GM19463 (cell line): ENCODE results near the gene SMAD3.

Source experiments
- ATAC-seq: cut with Tn5 transposase; IDR thresholded peaks from one replicate; pipeline ENCODE4 v1.9.1; 2021; ENCODE audit warnings: mild to moderate bottlenecking, moderate library complexity; ENCODE audit not compliant: unreplicated experiment

Gene SMAD3

DNA sequence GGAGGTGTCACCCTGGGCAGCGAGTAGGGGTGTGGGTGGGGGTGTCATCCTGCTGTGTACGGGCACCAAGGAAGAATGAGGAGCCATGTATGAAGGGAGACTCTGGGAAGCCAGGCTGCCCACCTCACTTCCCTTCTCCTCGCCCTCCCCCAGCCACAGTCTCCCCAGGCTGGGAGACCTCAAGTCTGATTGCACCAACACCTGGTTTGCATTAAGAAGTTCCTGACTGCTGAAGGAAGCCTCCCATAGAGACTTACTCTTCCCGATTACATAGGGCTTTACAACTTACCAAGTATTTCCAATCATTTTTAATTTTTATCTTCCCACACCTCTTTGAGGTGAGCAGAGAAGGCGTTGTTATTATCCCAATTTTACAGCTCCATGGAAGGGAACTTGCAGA is 29.5 kb upstream of the SMAD3 start:
- ATAC-seq, result no peak

DNA sequence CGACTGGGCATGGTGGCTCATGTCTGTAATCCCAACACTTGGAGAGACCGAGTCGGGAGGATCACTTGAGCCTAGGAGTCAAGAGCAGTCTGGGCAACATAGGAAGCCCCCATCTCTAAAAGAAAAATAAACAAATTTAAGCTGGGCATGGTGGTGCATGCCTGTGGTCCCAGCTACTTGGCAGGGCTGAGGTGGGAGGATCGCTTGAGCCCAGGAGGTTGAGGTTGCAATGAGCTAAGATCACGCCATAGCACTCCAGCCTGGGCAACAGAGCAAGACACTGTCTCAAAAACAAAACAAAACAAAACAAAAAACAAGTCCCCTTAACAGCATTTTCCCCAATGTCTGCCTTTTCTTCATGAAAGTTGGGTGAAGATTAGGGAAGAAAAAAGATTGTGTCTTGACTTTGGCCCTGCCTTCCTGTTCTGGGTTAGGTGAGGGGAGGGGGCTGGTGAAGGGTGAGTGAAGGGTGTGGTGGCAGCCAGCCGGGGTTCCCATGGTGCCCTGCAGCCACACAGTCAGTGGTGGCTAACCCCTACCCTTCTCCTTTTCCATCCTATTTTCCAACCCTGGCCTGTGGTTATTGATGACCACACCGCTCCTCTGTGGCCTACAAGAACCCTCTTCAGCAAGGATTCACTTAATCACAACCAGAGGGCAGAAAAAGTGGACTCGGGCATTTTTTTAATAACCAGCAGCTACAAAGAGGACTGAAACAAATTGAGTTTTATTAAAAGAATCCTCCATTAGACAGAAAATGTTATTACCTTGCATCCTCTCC is 28.4 kb upstream of the SMAD3 start:
- no peak for ATAC-seq

DNA sequence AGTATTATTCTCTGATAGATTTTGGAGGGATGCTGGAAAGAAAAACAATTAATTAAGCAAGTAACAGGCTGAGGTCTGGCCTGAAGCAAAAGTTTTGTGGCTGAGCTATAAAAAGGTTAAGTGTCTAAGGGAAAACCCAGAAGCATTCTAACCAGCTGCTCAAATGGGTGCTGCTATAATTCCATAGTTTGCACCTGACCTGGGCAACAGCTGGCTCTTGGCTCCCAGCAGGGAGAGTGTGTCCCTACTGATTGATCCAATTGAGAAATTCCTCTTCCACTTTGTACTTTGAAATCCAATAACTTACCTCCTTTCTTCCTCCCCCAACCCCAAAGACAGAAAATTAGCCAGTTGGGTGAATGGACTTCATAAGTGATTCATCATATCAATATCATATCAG is 27.7 kb upstream of the SMAD3 start:
- ATAC-seq, result no peak

DNA sequence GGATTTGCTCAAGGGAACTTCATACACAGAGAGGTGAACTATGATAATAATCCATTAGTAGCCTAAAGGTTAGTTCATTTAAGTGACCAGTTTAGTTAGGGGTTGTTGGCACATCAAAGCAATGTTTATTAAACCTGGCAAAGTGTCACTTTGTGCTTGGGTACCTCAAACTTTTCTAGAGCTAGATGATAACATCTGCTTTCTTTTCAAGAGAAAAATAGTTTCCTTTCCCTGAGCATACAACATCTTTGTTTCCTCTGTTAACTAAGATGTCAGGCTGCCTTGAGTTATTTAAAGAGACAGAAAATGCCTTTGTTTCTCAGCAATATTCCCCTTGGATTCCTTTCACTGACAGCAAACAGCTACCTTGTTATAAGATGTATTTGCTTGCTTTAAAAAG is 26.7 kb upstream of the SMAD3 start:
- no peak for ATAC-seq

DNA sequence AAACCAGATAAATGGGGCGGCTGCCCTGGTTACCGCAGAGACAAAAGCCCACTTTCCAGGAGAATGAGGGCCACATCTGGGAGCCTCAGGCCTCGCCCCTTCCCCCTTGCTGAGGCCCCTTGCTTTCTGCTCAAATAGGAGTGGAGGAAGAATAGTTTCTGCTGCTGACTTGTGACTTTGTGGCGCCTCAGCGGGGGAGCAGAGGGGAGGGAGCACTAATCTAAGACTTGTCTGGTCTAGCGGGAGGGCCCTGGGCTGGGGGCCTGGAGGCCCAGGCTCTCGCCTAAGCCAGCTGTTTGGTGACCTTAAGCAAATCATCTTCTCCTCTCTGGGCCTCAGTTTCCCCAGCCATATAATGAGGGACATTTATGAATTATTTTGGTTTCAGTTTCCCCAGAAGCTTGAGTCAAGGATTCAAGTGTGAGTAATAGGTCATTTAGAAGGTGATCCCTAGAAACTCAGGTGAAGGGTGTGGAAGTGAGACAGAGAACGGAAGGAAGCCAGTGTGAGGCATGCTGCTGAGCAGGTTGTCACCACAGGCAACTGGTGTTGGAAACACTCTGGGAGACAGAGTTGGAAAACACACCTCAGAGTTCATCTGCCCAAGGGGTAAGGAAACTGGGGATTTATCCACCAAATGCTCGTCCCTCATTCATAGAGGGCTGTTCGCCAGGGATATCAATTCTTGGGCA is 25.9 kb upstream of the SMAD3 start:
- ATAC-seq, result no peak

DNA sequence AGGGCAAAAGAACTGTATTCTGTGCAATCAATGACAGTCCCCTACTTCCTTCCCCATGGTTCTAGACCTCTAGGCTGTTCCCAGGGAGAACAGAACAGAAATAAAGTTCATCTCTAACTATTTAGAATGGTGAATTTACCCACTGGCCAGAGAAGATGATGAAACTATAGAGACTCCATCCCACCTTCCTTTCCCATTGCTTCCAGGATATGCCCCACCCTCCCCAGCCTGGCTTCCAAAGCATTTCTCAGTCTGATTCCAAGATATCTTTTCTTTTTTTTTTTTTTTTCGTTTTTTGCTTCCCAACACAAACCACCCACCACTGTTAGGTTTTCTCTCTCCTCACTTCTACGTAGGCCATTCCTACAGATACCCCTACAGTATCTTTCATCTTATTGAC is 25.1 kb upstream of the SMAD3 start:
- no peak for ATAC-seq

DNA sequence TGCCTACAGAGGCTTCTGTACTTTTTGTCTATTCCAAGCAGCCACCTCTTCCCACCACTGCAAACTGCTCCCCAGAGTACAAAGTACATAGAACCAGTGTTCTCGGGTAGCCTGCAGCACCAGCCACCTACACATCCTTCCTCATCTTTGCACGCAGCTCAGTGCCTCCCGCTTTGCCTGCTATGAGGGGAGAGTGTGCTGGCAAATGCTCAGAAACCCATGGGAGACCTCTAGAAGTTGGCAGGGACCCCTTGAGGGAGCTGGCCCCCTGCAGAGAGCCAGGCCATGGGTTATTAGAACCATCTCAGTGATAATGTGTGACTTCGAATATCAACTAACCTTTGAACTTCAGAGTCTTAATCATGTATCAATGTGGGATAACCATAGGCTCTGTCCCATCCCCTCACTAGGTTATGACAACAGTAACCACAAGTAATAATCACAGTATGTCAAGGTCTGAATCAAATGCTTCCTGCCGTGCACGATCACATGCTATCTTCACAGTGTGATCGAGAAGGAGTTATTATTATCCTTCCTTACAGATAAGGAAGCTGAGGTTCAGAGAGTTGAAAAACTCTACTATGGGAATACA is 22.8 kb upstream of the SMAD3 start:
- no peak for ATAC-seq

DNA sequence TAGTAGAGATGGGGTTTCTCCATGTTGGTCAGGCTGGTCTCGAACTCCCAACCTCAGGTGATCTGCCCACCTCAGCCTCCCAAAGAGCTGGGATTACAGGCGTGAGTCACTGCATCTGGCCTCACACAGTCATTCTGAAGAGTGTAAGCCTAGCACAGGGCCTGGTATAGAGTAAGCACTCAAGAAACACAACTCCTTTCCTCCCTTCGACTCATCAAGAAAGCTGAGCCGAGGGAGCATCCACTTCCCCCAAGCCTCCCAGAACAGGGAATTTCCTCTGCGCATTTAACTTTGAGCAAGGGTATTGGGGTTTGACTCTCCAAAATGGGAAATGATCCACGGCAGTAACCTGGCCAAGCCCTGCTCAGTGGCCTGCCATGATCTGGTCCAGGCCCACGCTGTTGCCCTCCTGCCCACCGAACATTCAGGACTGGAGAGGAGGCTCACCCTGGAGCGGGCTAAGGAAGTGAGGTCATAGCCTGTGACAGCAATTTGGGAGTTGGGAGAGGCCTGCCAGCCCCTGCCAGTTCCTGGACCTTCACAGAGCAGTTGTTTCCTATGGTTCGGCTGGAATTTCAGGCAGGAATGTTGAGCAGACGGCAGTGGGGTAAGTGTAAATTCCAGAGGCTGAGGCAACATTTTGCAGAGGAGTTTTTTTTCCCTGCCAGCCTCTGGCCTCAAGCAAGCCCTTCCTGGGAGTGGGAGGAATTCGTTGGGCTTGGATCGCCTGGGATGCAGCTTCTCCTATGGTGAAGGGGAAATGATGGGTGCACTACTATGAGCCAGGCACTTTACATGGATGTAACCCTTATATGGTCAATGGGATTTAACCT is 21.2 kb upstream of the SMAD3 start:
- no peak for ATAC-seq

DNA sequence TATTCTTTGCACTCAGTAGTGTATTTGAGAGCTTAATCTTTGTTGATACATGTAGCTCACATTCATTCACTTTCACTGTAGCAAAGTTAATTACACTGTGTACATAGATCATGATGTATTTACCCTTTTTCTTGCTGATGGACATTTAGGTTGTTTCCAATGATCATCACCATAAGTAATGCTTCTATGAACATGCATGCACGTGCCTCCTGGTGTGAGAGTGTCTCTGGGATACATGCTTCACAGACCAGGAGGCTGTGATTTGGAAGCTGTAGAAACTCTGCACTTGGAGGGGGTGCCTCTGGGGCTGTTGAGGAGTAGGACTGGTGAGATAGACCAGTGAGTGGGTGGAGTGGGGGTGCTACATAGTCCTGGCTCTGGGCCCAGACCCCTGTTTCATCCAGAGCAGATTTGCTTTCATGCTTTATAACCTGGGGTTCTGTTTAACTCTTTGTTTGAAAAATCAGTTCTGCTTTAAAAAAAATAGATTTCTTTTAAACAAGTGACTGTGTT is 18.2 kb upstream of the SMAD3 start:
- no peak for ATAC-seq

DNA sequence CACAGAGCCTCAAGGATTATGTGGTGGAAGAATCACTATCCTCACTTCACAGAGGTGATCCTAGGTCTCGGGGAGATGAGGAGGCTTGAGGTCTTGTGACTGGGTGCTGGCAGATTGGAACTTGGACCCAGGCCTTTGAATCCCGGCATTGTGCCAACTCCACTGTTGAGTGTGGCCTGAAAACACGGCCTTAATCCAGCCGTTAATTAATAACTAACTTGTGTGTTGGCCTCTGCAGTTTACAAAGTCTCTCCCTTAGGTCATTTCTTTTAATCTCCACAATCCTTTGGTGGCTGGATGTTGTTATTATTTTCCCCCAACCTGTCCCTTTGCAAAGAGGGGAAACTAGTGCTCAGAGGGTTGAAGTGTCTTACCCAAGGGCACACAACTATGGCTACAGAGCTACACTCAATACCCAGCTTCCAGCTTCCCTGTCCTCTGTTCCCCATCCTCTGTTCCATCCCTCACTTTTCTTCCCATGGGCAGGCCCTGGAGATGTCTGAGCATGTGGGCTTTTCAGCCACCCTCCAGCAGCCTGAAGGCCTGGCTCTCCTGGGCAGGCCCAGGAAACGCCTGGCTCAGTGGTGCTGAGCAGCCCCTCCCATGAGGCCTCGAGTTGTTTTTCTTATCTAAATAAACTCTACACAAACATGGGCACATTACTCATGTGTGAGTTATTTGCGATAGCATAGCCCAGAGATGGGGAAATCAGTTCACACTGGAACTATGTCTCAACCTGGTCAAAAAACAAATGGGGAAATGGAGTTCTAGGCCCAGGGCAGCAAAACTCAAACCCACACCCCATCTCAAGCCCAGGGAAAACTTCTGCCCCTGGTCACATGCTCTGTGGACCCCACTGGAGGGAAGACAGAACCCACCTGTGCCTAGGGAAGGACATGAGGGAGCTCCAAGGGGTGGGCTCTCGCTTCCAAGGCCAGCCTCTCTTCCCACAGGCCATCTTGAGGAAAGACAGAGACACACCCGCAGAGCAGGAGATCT is 16.8 kb upstream of the SMAD3 start:
- ATAC-seq, result no peak

DNA sequence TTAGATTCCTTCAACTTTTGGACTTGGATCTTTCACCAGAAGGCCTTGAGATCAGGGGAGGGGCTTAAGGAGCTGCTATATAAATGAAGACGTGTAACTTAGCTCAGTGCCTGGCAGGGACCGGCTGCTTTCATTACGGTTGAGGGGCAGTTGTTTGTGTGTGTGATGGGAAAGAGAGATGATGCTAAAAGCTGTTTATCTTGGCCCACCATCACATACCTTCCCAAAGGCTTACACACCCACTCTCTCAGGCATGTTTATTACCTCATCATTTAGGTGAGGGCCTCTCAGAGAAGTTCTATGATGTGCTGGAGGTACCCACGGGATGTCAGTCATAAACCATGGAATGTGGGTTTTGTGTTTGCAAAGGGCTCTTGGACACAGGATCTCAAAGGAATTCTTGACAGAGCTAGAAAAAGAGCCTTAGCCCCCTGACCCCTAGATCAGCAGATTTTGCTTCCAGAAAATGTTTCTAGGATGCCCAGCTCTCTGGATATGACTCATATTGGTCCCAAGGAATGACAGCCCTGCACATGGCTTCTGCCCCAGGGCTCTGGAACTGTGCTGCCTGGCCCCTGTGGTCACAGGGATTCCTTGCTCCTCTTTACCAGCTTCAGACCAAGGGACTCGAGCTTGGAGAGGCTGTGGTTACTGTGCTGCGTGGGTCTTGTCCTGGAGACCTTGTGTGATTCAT is 15.9 kb upstream of the SMAD3 start:
- ATAC-seq, result no peak

DNA sequence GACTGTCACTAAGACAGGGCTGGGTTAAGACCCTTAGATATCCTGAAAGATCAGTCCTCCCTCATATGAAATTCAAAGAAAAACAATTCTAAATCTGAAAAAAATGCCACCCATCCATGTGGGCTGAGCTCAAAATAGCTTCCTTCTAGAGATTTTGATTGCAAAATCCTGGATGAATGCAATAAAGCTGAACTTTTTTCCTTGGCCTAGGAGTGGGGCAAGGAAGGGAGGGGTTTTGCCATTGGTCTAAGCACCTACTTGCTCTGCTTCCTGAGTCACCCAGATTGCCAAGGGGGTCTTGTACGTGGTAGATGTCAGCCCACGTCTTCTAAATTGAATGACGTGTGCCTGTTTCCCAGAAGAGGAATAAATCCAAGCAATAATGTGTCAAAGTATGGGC is 15.3 kb upstream of the SMAD3 start:
- ATAC-seq, result no peak

DNA sequence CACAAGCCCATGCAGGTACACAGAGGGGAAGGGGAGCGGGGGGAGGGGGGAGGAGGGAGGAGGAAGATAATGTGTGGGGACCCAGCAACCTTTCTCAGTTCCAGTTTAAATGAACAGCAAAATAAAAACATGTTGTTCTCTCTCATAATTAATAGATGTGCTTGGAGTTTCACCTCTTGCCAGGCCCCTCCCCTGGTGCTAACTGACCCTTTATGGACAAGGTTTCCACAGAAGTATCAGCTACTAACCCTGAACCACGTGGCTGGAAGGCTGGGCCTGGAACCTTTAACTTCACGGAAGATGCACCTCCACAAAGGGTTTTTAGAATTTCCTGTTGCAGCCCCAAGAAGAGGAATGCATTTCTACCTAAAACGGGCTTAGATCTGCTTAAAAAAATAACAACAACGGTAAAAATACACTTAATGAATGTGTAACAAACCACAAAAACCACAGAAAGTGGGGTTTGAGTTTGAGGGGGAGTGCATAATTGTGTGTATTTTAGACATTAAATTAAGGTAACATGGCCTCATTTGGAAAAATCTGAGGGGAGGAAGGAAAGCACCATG is 14.8 kb upstream of the SMAD3 start:
- no peak for ATAC-seq

DNA sequence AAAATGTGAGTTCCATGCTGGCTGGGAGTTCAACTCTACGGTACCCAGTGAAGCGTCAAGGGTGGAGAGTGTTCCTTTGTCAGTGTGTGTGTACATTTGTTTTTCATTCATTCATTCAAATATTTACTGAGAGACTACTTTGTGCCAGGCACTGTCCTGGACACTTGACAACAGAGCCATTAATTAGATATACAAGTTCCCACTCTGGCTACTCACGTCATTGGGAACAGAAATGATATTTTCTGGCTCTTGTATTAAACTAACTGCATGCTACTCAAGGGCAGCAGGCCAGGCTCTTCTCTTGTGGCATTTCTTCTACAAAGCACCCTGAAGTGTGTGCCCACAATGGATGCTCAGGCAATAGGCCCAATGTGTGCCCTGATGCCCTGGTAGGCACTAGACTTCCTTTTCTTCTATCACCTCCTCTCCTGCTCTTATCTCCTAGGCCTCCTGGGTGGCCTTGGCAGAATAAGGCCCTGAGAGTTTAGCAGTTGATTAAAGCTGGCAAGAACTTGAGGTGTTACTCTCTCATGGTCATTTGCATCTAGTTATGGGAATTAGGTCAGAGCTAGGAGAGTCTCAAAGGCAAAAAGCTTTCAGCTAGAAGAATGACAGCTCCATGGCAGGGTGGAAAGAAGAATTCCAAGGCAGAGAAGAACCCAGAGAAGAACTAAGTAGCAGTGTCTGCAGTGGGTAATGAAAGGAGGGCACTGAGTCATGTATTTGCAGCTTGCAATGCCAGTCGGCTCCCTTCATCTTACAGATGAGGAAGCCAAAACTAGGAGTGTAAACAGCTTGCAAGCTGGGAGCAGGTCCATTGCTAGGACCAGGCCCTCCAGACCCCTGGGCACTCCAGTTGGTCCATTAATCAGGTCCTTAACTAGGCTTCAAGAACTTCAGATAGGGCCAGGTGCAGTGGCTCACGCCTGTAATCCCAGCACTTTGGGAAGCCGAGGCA is 14.0 kb upstream of the SMAD3 start:
- no peak for ATAC-seq

DNA sequence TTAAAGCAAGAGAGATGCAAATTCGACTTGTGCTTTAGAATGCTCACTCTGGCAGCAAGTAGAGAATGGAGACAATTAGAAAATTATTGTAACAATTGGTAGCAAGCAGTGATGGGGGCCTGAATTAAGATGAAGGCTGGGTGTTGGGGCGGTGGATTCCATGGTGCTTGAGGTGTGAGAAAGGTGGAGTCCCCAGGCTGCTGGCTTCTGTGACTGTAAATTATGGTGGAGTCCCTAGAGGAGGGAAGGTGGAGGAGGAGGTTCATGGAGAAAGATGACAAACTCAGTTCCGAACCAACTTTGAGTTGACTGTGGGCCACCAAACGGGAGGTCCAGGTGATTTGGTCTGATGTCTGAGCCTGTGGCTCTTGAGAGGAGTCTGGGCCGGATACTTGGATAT is 10.7 kb upstream of the SMAD3 start:
- no peak for ATAC-seq

DNA sequence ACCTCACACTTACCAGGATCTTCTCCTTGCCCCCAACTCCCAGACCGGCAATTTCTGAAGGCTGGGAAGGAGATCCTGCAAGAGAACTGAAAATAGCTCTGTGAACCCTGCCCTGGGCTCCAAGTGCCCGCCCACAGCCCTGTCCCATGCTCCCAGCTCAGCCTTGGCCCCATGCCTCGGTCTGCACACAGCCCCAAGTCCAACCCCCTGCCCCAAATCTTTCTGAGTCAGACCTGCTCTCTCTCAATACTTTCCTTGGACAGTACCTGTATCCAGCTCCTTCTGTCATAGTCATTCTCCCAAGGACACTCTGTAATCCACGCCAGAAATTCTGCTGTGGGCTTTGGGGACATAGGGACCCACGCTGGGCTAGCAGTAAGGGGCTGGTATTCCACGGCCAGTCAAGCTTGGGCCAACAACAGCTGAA is 6.3 kb upstream of the SMAD3 start:
- no peak for ATAC-seq

DNA sequence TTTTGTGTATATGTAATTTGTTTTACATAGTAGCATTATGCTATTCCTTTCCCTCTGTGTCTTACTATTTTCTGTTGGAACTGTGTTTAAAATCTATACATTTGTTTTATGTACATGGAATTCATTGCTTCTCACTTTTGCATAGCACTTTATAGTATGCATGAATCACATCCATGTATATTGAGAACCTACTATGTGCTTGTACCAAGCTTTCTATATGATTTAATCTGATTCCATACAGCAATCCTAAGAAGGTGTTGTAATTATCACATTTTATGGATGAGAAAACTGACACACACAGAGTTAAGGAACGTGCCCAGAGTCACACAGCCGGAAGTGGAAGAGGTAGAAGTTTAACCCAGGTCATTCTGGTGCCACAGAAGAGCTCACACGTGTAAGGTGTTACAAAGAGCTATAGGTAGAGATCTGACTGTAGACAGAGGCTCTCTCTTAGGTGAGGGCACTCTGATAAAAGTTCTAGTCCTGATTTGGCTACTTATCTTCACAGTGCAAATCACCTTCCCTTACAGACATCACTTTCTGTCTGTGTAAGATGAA is 3.5 kb upstream of the SMAD3 start:
- ATAC-seq, result no peak
